ENCODE measurements around the gene CAPZB.

GRCh38 chr1:19447550-19447949 is 37.8 kb downstream of the CAPZB start:
- TF ChIP-seq CTCF (IDR thresholded peaks at IDR 0.05; ENCODE audit: borderline replicate concordance, extremely low read depth, low read length, poor library complexity, severe bottlenecking): no peak
- no peak for TF ChIP-seq EZH2 (IDR thresholded peaks at IDR 0.05; ENCODE audit: borderline replicate concordance, low read depth, low read length, severe bottlenecking)

All from DND-41 (cell line).